LNCAP (cell line): ENCODE data around the gene PPARA.

Source experiments
- TF ChIP-seq, protein P1 (sequence below): fragments of 450-650 bp; IDR thresholded peaks from 2 replicates; pipeline ENCODE4 v1.5.1; 2017; ENCODE audit warnings: mild to moderate bottlenecking

Gene PPARA

GRCh38 chr22:46225631-46226030, 75.3 kb downstream of the PPARA start:
- TF ChIP-seq, protein P1, sequence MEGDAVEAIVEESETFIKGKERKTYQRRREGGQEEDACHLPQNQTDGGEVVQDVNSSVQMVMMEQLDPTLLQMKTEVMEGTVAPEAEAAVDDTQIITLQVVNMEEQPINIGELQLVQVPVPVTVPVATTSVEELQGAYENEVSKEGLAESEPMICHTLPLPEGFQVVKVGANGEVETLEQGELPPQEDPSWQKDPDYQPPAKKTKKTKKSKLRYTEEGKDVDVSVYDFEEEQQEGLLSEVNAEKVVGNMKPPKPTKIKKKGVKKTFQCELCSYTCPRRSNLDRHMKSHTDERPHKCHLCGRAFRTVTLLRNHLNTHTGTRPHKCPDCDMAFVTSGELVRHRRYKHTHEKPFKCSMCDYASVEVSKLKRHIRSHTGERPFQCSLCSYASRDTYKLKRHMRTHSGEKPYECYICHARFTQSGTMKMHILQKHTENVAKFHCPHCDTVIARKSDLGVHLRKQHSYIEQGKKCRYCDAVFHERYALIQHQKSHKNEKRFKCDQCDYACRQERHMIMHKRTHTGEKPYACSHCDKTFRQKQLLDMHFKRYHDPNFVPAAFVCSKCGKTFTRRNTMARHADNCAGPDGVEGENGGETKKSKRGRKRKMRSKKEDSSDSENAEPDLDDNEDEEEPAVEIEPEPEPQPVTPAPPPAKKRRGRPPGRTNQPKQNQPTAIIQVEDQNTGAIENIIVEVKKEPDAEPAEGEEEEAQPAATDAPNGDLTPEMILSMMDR = no peak

GRCh38 chr22:46226577-46226976, 76.3 kb downstream of the PPARA start:
- TF ChIP-seq, protein P1 = no peak

GRCh38 chr22:46229701-46230100, 79.4 kb downstream of the PPARA start:
- TF ChIP-seq, protein P1 = no peak

DNA sequence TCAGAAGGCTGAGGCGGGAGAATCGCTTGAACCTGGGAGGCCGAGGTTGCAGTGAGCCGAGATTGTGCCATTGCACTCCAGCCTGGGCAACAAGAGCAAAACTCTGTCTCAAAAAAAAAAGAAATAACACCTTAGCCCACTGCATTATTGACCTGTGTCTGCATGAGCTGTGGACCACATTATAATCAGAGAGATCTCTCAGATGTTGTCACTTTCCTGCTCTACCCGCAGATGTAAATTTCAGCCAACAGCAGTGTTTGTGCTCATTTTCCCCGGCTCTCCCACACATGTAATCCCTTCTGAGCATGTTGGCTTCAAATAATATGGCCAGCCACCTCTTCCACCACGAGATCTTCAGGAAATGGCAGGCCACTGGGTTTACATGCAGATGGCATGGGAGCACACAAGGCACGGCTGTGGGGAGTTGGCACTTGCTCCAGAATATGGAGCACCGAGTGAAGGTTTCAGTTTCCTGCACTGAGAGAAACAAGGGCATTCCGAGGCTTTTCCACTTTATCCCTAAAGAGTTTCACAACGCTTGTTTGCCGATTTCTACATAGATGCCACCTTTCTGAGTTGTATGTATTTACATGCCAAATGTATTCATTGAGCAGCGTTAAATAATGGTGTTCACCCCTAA, 80.1 kb downstream of the PPARA start:
- TF ChIP-seq, protein P1 = no peak

DNA sequence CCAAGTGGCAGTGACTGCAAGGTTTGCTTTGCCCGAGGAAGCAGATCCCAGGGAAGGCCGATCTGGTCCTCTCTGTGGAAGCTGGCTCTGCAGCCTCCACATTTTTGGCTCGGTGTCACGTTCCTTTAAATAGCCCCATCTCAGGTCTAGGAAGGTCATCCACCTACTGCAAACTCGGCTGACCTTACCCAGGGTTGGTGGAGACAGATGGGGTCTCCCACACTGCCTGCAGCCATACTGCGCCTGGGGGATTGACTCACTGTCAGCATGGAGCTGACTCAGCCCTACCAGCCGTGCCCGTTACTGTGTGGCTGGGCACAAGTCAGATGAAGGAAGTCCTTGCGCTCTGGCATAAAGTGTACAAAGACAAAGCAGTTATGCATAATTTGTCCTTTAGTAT, 82.9 kb downstream of the PPARA start:
- TF ChIP-seq, protein P1 = no peak

GRCh38 chr22:46234969-46235368, 84.6 kb downstream of the PPARA start:
- TF ChIP-seq, protein P1 = no peak

DNA sequence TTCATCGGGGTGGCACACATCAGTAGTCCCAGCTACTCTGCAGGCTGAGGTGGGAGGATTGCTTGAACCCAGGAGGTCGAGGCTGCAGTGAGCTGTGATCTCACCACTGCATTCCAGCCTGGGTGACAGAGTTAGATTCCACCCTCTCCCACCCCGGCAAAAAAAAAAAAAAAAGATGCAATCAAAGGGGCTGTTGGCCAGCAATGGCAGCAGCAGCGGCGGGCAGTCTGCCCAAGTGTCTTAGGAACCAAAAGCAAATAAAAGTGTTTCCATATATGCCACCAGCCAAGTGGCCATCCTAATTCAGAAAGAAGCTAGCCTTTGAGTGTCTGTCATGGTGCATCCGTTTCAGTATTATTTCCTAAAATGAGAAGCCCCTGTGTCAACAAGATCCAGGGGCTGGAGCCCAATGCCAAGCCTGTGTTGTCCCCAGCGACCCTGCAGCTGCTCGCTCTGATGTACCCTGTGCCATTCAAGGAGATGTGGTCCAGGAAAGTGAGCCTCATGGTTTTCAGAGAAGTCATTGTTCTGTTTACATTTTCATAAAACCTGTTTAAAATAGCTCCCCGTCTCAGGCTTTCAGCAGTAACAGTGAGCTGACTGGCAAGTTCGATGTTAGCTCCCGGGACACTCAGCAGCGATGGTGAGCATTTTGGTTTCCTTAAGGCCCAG, 87.3 kb downstream of the PPARA start:
- TF ChIP-seq, protein P1 = no peak
